ENCODE measurements around the gene NEURL1B. TPM values are rescaled to one million over a fixed set of nuclear protein-coding genes. Genes with fewer than 3 reads are reported as not detected.

NEURL1B gene
- total RNA-seq, 2 donors from 2014 or later = 17.3 to 17.6 TPM

- ATAC-seq (ENCODE audit: insufficient number of reproducible peaks, low FRiP score, low read depth) = no peak
- Histone ChIP-seq H3K4me1 (ENCODE audit: control insufficient read depth in 1 of 2, low read depth in 2 of 2) (no peaks in the 10 kb centered on the region), H3K4me3 (no peak overlapping the region), H3K36me3 (no peaks in the 10 kb centered on the region), H3K27me3 (replicated peaks; ENCODE audit: insufficient read depth) (no peaks in the 10 kb centered on the region), H3K27ac (no peak overlapping the region), H3K9me3 (peaks cover 8% of the 10 kb centered on the region)
- no peak for TF ChIP-seq CTCF (IDR thresholded peaks at IDR 0.05)
- no peak for DNase-seq (ENCODE audit: low spot score)
Observed at GRCh38 chr5:172610643-172611042, 30.4 kb upstream of the NEURL1B start.

GRCh38 chr5:172611913-172612312 lies 29.1 kb upstream of the NEURL1B start:
- H3K4me1 ChIP-seq (ENCODE audit: control insufficient read depth in 1 of 2, low read depth in 2 of 2) = no peaks in the 10 kb centered on the region
- ATAC-seq (ENCODE audit: insufficient number of reproducible peaks, low FRiP score, low read depth) (no peak), DNase-seq (ENCODE audit: low spot score) (no peak)
- no peak for TF ChIP-seq CTCF (IDR thresholded peaks at IDR 0.05)
- H3K36me3 ChIP-seq = no peaks in the 10 kb centered on the region
- H3K9me3 ChIP-seq = peaks cover 4% of the 10 kb centered on the region
- no peak overlapping the region for H3K4me3 ChIP-seq
- H3K27ac ChIP-seq = no peak overlapping the region
- H3K27me3 ChIP-seq (replicated peaks; ENCODE audit: insufficient read depth) = no peaks in the 10 kb centered on the region

- DNase-seq (ENCODE audit: low spot score) (no peak), ATAC-seq (ENCODE audit: insufficient number of reproducible peaks, low FRiP score, low read depth) (no peak)
- peaks cover 4% of the 10 kb centered on the region for H3K9me3 ChIP-seq
- TF ChIP-seq CTCF (IDR thresholded peaks at IDR 0.05) = no peak
- H3K27me3 ChIP-seq (replicated peaks; ENCODE audit: insufficient read depth) = no peaks in the 10 kb centered on the region
- H3K36me3 ChIP-seq = no peaks in the 10 kb centered on the region
- H3K27ac ChIP-seq = no peak overlapping the region
- H3K4me3 ChIP-seq = no peak overlapping the region
- H3K4me1 ChIP-seq (ENCODE audit: control insufficient read depth in 1 of 2, low read depth in 2 of 2) = no peaks in the 10 kb centered on the region
Observed at GRCh38 chr5:172612771-172613170, 28.3 kb upstream of the NEURL1B start.

GRCh38 chr5:172616136-172616535 lies 24.9 kb upstream of the NEURL1B start:
- Histone ChIP-seq H3K27me3 (replicated peaks; ENCODE audit: insufficient read depth) (no peaks in the 10 kb centered on the region), H3K27ac (no peak overlapping the region), H3K4me3 (no peak overlapping the region), H3K9me3 (peaks cover 4% of the 10 kb centered on the region), H3K4me1 (ENCODE audit: control insufficient read depth in 1 of 2, low read depth in 2 of 2) (no peaks in the 10 kb centered on the region), H3K36me3 (no peaks in the 10 kb centered on the region)
- TF ChIP-seq CTCF (IDR thresholded peaks at IDR 0.05) = no peak
- ATAC-seq (ENCODE audit: insufficient number of reproducible peaks, low FRiP score, low read depth) = no peak
- no peak for DNase-seq (ENCODE audit: low spot score)

- DNase-seq (ENCODE audit: low spot score) = no peak
- TF ChIP-seq CTCF (IDR thresholded peaks at IDR 0.05) = no peak
- H3K4me1 ChIP-seq (ENCODE audit: control insufficient read depth in 1 of 2, low read depth in 2 of 2) = no peaks in the 10 kb centered on the region
- no peak overlapping the region for H3K4me3 ChIP-seq
- no peak overlapping the region for H3K27ac ChIP-seq
- H3K9me3 ChIP-seq = peaks cover 4% of the 10 kb centered on the region
- no peaks in the 10 kb centered on the region for H3K36me3 ChIP-seq
- ATAC-seq (ENCODE audit: insufficient number of reproducible peaks, low FRiP score, low read depth) = no peak
- H3K27me3 ChIP-seq (replicated peaks; ENCODE audit: insufficient read depth) = no peaks in the 10 kb centered on the region
Observed at GRCh38 chr5:172616730-172617129, 24.3 kb upstream of the NEURL1B start.
